Keratinocyte (primary cell): ENCODE measurements around the gene ERC1. TPM values are rescaled to one million over a fixed set of nuclear protein-coding genes. Genes with fewer than 3 reads are reported as not detected.

Source experiments
- DNase-seq: peaks from one replicate; pipeline ENCODE4 v3.0.0-alpha.2; 2011; ENCODE audit warnings: low read depth, missing footprints, low spot score
- FAIRE-seq: peaks from 2 replicates; lab custom pipeline; 2011; peaks lifted over from hg19 to GRCh38; lab: Jason Lieb, UNC
- H2AFZ ChIP-seq: 2 replicates; pipeline ENCODE4 v1.6.0; 2012; ENCODE audit warnings: low read length, control low read depth, inconsistent platforms; ENCODE audit not compliant: control insufficient read depth
- H3K27ac ChIP-seq: 2 replicates; pipeline ENCODE4 v1.5.1; 2011; ENCODE audit warnings: low read length; ENCODE audit not compliant: control insufficient read depth, insufficient read depth
- H3K27me3 ChIP-seq: 3 replicates; pipeline ENCODE4 v1.6.0; 2011; ENCODE audit warnings: low read length; ENCODE audit not compliant: control insufficient read depth, insufficient read depth; ENCODE audit errors: extremely low read depth
- H3K36me3 ChIP-seq, 2 experiments: 2 replicates in 1 of 2; 3 replicates in 1 of 2; pipeline ENCODE4 v1.5.1; 2011; ENCODE audit warnings: low read length in 2 of 2, mild to moderate bottlenecking in 1 of 2; ENCODE audit not compliant: control insufficient read depth in 2 of 2, insufficient read depth in 2 of 2; ENCODE audit errors: extremely low read depth in 1 of 2
- H3K4me1 ChIP-seq: 3 replicates; pipeline ENCODE4 v1.5.1; 2011; ENCODE audit warnings: low read length; ENCODE audit not compliant: control insufficient read depth, insufficient read depth; ENCODE audit errors: extremely low read depth
- H3K4me2 ChIP-seq: 3 replicates; pipeline ENCODE4 v1.6.0; 2011; ENCODE audit warnings: low read depth, low read length; ENCODE audit not compliant: control insufficient read depth, insufficient read depth; ENCODE audit errors: extremely low read depth
- H3K4me3 ChIP-seq, 3 experiments: fragments of 200-600 bp in 1 of 3; sonication (generic) in 1 of 3; 2 replicates in 2 of 3; 3 replicates in 1 of 3; pipeline ENCODE4 v1.5.1; 2011 to 2016; ENCODE audit warnings: low read length in 3 of 3, mild to moderate bottlenecking in 3 of 3, control low read depth in 2 of 3, inconsistent platforms in 1 of 3, low read depth in 1 of 3, mixed read lengths in 1 of 3, mixed run types in 1 of 3, moderate library complexity in 1 of 3; ENCODE audit not compliant: control insufficient read depth in 2 of 3, insufficient read depth in 2 of 3; ENCODE audit errors: extremely low read depth in 1 of 3
- H3K79me2 ChIP-seq: 2 replicates; pipeline ENCODE4 v1.6.0; 2012; ENCODE audit warnings: low read length; ENCODE audit not compliant: control insufficient read depth, insufficient read depth
- H3K9ac ChIP-seq: 3 replicates; pipeline ENCODE4 v1.6.0; 2011; ENCODE audit warnings: low read length; ENCODE audit not compliant: control insufficient read depth, insufficient read depth; ENCODE audit errors: extremely low read depth
- H3K9me1 ChIP-seq: 3 replicates; pipeline ENCODE4 v1.6.0; 2011; ENCODE audit warnings: low read length; ENCODE audit not compliant: control insufficient read depth, insufficient read depth; ENCODE audit errors: extremely low read depth
- H3K9me3 ChIP-seq: 2 replicates; pipeline ENCODE4 v1.5.1; 2012; ENCODE audit warnings: low read depth, low read length; ENCODE audit not compliant: control insufficient read depth
- H4K20me1 ChIP-seq: 3 replicates; pipeline ENCODE4 v1.6.0; 2011; ENCODE audit warnings: low read length; ENCODE audit not compliant: control insufficient read depth, insufficient read depth; ENCODE audit errors: extremely low read depth
- EZH2 ChIP-seq: IDR thresholded peaks from one replicate; pipeline ENCODE4 v1.6.1; 2012; ENCODE audit warnings: inconsistent platforms, mild to moderate bottlenecking, low read length, moderate library complexity
- dilution Hi-C: fragments of 300-500 bp; cut with MboI; formaldehyde crosslinking; loops from one replicate; pipeline ENCODE4 v1.7.0; 2020; ENCODE audit warnings: low sequenced_read_pairs; ENCODE audit not compliant: extremely low pct_ligation_motif_present
- polyA plus RNA-seq, 5 experiments: library from polyadenylated mRNA; depleted of rRNA in 3 of 5; stranded (reverse) in 3 of 5; stranded (forward) in 1 of 5; unstranded in 1 of 5; fragments of >200 nt; gene quantifications; 1 replicate in 1 of 5; 2 replicates in 3 of 5; 3 replicates in 1 of 5; pipeline versions ENCODE4 v1.2.1 to v1.2.3, GENCODE V29; 2011 to 2012; ENCODE audit warnings: missing spikeins in 2 of 5, low read depth in 1 of 5, low replicate concordance in 1 of 5
- TF ChIP-seq, protein P1 (sequence below), 3 experiments: IDR thresholded peaks in 1 of 3; conservative IDR thresholded peaks in 1 of 3; optimal IDR thresholded peaks in 1 of 3; 2 replicates in 2 of 3; 3 replicates in 1 of 3; pipeline versions ENCODE3 to v1.5.1; 2011; ENCODE audit warnings: low read length in 3 of 3, mild to moderate bottlenecking in 3 of 3, moderate library complexity in 2 of 3, control low read depth in 1 of 3, inconsistent platforms in 1 of 3; ENCODE audit not compliant: insufficient read depth in 2 of 3; ENCODE audit errors: extremely low read depth in 1 of 3

Gene ERC1
- polyA plus RNA-seq, 1 donor (not counting 4 experiments of a cell fraction or from before 2014, with no cell fraction given), result 16.1 TPM

DNA sequence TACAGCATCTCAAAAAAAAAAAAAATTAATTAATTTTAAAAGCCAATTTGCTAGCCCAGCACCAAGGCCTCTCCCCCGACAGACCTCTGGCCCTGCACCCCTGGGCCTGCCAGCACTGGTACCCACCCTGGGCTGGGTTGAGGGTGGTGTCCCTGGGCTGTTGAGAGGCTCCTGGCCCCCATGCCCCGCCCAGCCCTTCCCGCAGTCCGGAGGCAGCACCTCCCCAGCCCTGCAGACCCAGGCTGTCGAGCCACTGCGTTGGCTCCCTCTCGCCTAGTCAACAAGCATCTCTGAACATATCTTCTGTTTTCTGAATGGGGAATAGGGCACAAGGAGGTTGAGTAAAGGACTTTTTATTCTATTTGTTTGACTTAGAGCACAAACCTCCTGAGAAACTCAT, 516.3 kb downstream of the ERC1 start:
- no peaks in the 10 kb centered on the region for H4K20me1 ChIP-seq
- H3K4me2 ChIP-seq, result no peak overlapping the region
- no peaks in the 10 kb centered on the region for H3K36me3 ChIP-seq
- H3K79me2 ChIP-seq, result no peaks in the 10 kb centered on the region
- no peak overlapping the region for H2AFZ ChIP-seq
- H3K9me1 ChIP-seq, result no peaks in the 10 kb centered on the region
- no peak overlapping the region for H3K4me3 ChIP-seq
- no peaks in the 10 kb centered on the region for H3K9me3 ChIP-seq
- peaks cover 3% of the 10 kb centered on the region for H3K27me3 ChIP-seq
- no peak overlapping the region for H3K9ac ChIP-seq
- FAIRE-seq (no peak), DNase-seq (no peak)
- no peaks in the 10 kb centered on the region for H3K4me1 ChIP-seq
- dilution Hi-C loops, result no loop called here
- H3K27ac ChIP-seq, result no peak overlapping the region
- TF ChIP-seq EZH2, result no peak
- TF ChIP-seq, protein P1, sequence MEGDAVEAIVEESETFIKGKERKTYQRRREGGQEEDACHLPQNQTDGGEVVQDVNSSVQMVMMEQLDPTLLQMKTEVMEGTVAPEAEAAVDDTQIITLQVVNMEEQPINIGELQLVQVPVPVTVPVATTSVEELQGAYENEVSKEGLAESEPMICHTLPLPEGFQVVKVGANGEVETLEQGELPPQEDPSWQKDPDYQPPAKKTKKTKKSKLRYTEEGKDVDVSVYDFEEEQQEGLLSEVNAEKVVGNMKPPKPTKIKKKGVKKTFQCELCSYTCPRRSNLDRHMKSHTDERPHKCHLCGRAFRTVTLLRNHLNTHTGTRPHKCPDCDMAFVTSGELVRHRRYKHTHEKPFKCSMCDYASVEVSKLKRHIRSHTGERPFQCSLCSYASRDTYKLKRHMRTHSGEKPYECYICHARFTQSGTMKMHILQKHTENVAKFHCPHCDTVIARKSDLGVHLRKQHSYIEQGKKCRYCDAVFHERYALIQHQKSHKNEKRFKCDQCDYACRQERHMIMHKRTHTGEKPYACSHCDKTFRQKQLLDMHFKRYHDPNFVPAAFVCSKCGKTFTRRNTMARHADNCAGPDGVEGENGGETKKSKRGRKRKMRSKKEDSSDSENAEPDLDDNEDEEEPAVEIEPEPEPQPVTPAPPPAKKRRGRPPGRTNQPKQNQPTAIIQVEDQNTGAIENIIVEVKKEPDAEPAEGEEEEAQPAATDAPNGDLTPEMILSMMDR (optimal IDR thresholded peaks at IDR 0.05 in 1 of 3, IDR thresholded peaks at IDR 0.05 in 1 of 3, conservative IDR thresholded peaks at IDR 0.05 in 1 of 3; ENCODE audit: extremely low read depth in 1 of 3, insufficient read depth in 2 of 3, low read length in 3 of 3), result no peak

DNA sequence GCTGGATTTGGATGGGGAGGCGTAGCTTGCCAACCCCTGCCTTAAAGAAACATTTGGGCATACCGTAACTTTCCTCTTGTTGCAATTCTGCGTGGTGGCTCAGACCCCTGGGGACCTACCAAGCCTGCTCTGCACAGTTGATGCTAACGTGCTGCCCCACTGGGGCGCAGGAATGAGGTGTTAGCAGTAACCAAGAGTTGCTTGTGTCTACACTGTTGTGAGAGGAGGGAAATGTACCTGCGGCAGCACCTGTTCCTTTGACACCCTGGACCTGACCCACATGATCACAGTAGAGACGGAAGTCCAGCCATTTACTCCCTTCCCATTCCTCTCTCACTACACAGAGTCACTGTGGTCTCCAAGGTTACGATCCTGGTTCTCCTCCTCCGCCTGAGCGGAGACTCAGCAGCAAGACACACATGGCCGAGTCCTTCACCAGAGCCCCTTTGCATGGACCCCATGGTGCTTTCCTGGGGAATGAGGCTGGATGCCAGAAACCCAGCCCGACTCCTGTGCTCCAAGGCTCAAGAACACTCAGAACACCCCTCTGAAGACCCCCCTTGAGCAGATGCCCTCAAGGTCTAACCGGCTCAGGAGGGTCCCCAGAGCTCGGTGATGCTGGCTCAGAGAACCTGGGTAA, 518.5 kb downstream of the ERC1 start:
- no peak for TF ChIP-seq EZH2
- TF ChIP-seq, protein P1 (optimal IDR thresholded peaks at IDR 0.05 in 1 of 3, IDR thresholded peaks at IDR 0.05 in 1 of 3, conservative IDR thresholded peaks at IDR 0.05 in 1 of 3; ENCODE audit: extremely low read depth in 1 of 3, insufficient read depth in 2 of 3, low read length in 3 of 3), result no peak
- Histone ChIP-seq H3K4me2 (no peak overlapping the region), H3K9me1 (peaks cover 2% of the 10 kb centered on the region), H3K4me3 (no peak overlapping the region), H3K27ac (no peak overlapping the region), H3K4me1 (no peaks in the 10 kb centered on the region), H3K9me3 (no peaks in the 10 kb centered on the region), H3K27me3 (no peaks in the 10 kb centered on the region), H3K36me3 (no peaks in the 10 kb centered on the region), H2AFZ (no peak overlapping the region), H3K9ac (no peak overlapping the region), H4K20me1 (no peaks in the 10 kb centered on the region), H3K79me2 (no peaks in the 10 kb centered on the region)
- DNase-seq (no peak), FAIRE-seq (no peak)
- dilution Hi-C loops, result no loop called here
